Measurements from ENCODE around the gene CTSW. TPM values are rescaled to one million over a fixed set of nuclear protein-coding genes. Genes with fewer than 3 reads are reported as not detected.

CTSW gene
- total RNA-seq, 1 experiment from 2014 or later = not detected

- Mint-ChIP-seq H3K27me3 (ENCODE audit: low read depth) (no peaks in the 10 kb centered on the region), H3K36me3 (peaks cover 43% of the 10 kb centered on the region), H3K9me3 (no peaks in the 10 kb centered on the region), H3K4me1 (peaks cover 24% of the 10 kb centered on the region), H3K4me3 (peak within 1 kb of the TSS; percentile 91), H3K27ac (peak within 1 kb of the TSS; percentile 100)
- CTCF ChIA-PET = interaction anchor here (1.0 to 16.6 kb wide), 18 partner anchors 7 to 442 kb away, joined by 3 to 539 read pairs (median 12); partner anchors contain the start of genes AP5B1, BANF1, CCDC85B and EFEMP2
- POLR2A ChIA-PET = interaction anchor here (0.7 to 4.2 kb wide), 12 partner anchors 11 to 359 kb away, joined by 3 to 90 read pairs (median 4); partner anchors contain the start of genes CCDC85B, CST6, EFEMP2 and FIBP
- peak; percentile 98 for DNase-seq (ENCODE audit: low spot score)
- ATAC-seq = peak; percentile 62
- TF ChIP-seq ZMAT4 (CRISPR knock-in tag; IDR thresholded peaks at IDR 0.05) (no peak), FOXP1 (CRISPR knock-in tag; IDR thresholded peaks at IDR 0.05; ENCODE audit: borderline replicate concordance) (peak; percentile 32; the same call in 1 of the 2 replicates), IRF2 (CRISPR knock-in tag; IDR thresholded peaks at IDR 0.05; ENCODE audit: borderline replicate concordance, low read depth) (no peak), ERG (CRISPR knock-in tag; IDR thresholded peaks at IDR 0.05) (no peak), CDX4 (CRISPR knock-in tag; IDR thresholded peaks at IDR 0.05; ENCODE audit: borderline replicate concordance) (no peak), PRDM15 (CRISPR knock-in tag; IDR thresholded peaks at IDR 0.05) (no peak), AFF4 (CRISPR knock-in tag; IDR thresholded peaks at IDR 0.05; ENCODE audit: borderline replicate concordance) (no peak), FOXP4 (CRISPR knock-in tag; IDR thresholded peaks at IDR 0.05) (peak; percentile 84), ATF6 (CRISPR knock-in tag; IDR thresholded peaks at IDR 0.05) (no peak), TCF7 (CRISPR knock-in tag; IDR thresholded peaks at IDR 0.05; ENCODE audit: low read depth) (no peak), CTCF (IDR thresholded peaks at IDR 0.05) (no peak), CREM (CRISPR knock-in tag; IDR thresholded peaks at IDR 0.05) (peak; percentile 26; the same call in 1 of the 2 replicates), USF1 (CRISPR knock-in tag; IDR thresholded peaks at IDR 0.05) (peak; percentile 48; the same call in 1 of the 2 replicates), NFE2L1 (CRISPR knock-in tag; IDR thresholded peaks at IDR 0.05) (peak; percentile 69), ZNF121 (CRISPR knock-in tag; IDR thresholded peaks at IDR 0.05) (no peak), RELA (CRISPR knock-in tag; IDR thresholded peaks at IDR 0.05; ENCODE audit: borderline replicate concordance) (no peak), ZNF671 (CRISPR knock-in tag; IDR thresholded peaks at IDR 0.05) (no peak)
These were observed 21.6 kb upstream of the CTSW start, which contains the start of gene CFL1 for GRCh38 chr11:65857853-65858680. CFL1 (minus strand) TSS chr11:65858180; CDS start chr11:65858099, 81 bp downstream.
